ENCODE data around the gene DOCK1.
"Not testable (repeated sequence)": the region's sequence is repeated elsewhere in the genome, so short reads cannot be mapped to it uniquely, and the experiment has no call there.

Gene DOCK1

GRCh38 chr10:126924180-126924914, 19.1 kb downstream of the DOCK1 start:
- in situ Hi-C loops (cut with MboI; ENCODE audit: low sequenced_read_pairs), result no loop called here

- in situ Hi-C loops (cut with MboI; ENCODE audit: low sequenced_read_pairs), result no loop called here
These were observed 19.7 kb downstream of the DOCK1 start for GRCh38 chr10:126924915-126925300.

GRCh38 chr10:126926568-126926967, 21.3 kb downstream of the DOCK1 start:
- in situ Hi-C loops (cut with MboI; ENCODE audit: low sequenced_read_pairs), result no loop called here

- in situ Hi-C loops (cut with MboI; ENCODE audit: low sequenced_read_pairs), result no loop called here
These were observed 22.6 kb downstream of the DOCK1 start for GRCh38 chr10:126927799-126928198.

- in situ Hi-C loops (cut with MboI; ENCODE audit: low sequenced_read_pairs), result no loop called here
These were observed 23.0 kb downstream of the DOCK1 start for GRCh38 chr10:126928274-126928673.

GRCh38 chr10:126929391-126929790, 24.2 kb downstream of the DOCK1 start:
- in situ Hi-C loops (cut with MboI; ENCODE audit: low sequenced_read_pairs), result no loop called here

- in situ Hi-C loops (cut with MboI; ENCODE audit: low sequenced_read_pairs), result no loop called here
These were observed 25.1 kb downstream of the DOCK1 start for GRCh38 chr10:126930131-126930882.

GRCh38 chr10:126930883-126931503, 25.8 kb downstream of the DOCK1 start:
- in situ Hi-C loops (cut with MboI; ENCODE audit: low sequenced_read_pairs), result no loop called here

GRCh38 chr10:126931544-126931943, 26.3 kb downstream of the DOCK1 start:
- in situ Hi-C loops (cut with MboI; ENCODE audit: low sequenced_read_pairs), result no loop called here

- in situ Hi-C loops (cut with MboI; ENCODE audit: low sequenced_read_pairs), result no loop called here
These were observed 27.3 kb downstream of the DOCK1 start for GRCh38 chr10:126932516-126932915.

GRCh38 chr10:126933116-126933515, 27.9 kb downstream of the DOCK1 start:
- in situ Hi-C loops (cut with MboI; ENCODE audit: low sequenced_read_pairs), result no loop called here

GRCh38 chr10:126935263-126935946, 30.2 kb downstream of the DOCK1 start:
- in situ Hi-C loops (cut with MboI; ENCODE audit: low sequenced_read_pairs), result no loop called here

GRCh38 chr10:126937026-126937425, 31.8 kb downstream of the DOCK1 start:
- in situ Hi-C loops (cut with MboI; ENCODE audit: low sequenced_read_pairs), result no loop called here

- in situ Hi-C loops (cut with MboI; ENCODE audit: low sequenced_read_pairs), result not testable (repeated sequence)
These were observed 32.9 kb downstream of the DOCK1 start for GRCh38 chr10:126938121-126938520.

- in situ Hi-C loops (cut with MboI; ENCODE audit: low sequenced_read_pairs), result no loop called here
These were observed 34.5 kb downstream of the DOCK1 start for GRCh38 chr10:126939706-126940105.

- in situ Hi-C loops (cut with MboI; ENCODE audit: low sequenced_read_pairs), result no loop called here
These were observed 35.6 kb downstream of the DOCK1 start for GRCh38 chr10:126940670-126941310.

- in situ Hi-C loops (cut with MboI; ENCODE audit: low sequenced_read_pairs), result no loop called here
These were observed 39.0 kb downstream of the DOCK1 start for GRCh38 chr10:126944191-126944590.

GRCh38 chr10:126945351-126946030, 40.3 kb downstream of the DOCK1 start:
- in situ Hi-C loops (cut with MboI; ENCODE audit: low sequenced_read_pairs), result no loop called here

- in situ Hi-C loops (cut with MboI; ENCODE audit: low sequenced_read_pairs), result no loop called here
These were observed 41.5 kb downstream of the DOCK1 start for GRCh38 chr10:126946746-126947145.
